Muscle layer of colon (tissue), 2 donors: ENCODE measurements around the gene EFNA2.
"Not testable (repeated sequence)": the region's sequence is repeated elsewhere in the genome, so short reads cannot be mapped to it uniquely, and the experiment has no call there.

ENCODE experiments used
- H3K27ac ChIP-seq: one replicate; pipeline ENCODE4 v1.7.0; 2013; ENCODE audit warnings: low read depth, mild to moderate bottlenecking, low read length, moderate library complexity
- H3K27me3 ChIP-seq, 2 donors: one replicate each; pipeline ENCODE4 v1.7.0; 2013; ENCODE audit warnings: low read length in 2 of 2, mild to moderate bottlenecking in 2 of 2; ENCODE audit not compliant: insufficient read depth in 2 of 2, control insufficient read depth in 1 of 2
- H3K36me3 ChIP-seq: one replicate; pipeline ENCODE4 v1.7.0; 2013; ENCODE audit warnings: mild to moderate bottlenecking, low read length; ENCODE audit not compliant: insufficient read depth
- H3K4me1 ChIP-seq: one replicate; pipeline ENCODE4 v1.7.0; 2013; ENCODE audit warnings: mild to moderate bottlenecking, low read length; ENCODE audit not compliant: insufficient read depth
- H3K4me3 ChIP-seq, 2 donors: one replicate each; pipeline ENCODE4 v1.7.0; 2013; ENCODE audit warnings: low read length in 2 of 2, low read depth in 1 of 2, mild to moderate bottlenecking in 1 of 2, moderate library complexity in 1 of 2
- H3K9ac ChIP-seq: one replicate; pipeline ENCODE4 v1.7.0; 2013; ENCODE audit warnings: low read length
- H3K9me3 ChIP-seq: one replicate; pipeline ENCODE4 v1.7.0; 2013; ENCODE audit warnings: mild to moderate bottlenecking, low read length
- donor health status: abdominal sarcoma.
- donor health status: Adenocarcinoma of cecum.

Gene EFNA2

GRCh38 chr19:1302533-1303239, 17.0 kb downstream of the EFNA2 start:
- H3K9ac ChIP-seq, result no peak overlapping the region
- H3K4me3 ChIP-seq, result no peak overlapping the region
- no peak overlapping the region for H3K27ac ChIP-seq
- no peaks in the 10 kb centered on the region for H3K36me3 ChIP-seq
- no peaks in the 10 kb centered on the region for H3K27me3 ChIP-seq
- H3K4me1 ChIP-seq, result no peaks in the 10 kb centered on the region
- H3K9me3 ChIP-seq, result no peaks in the 10 kb centered on the region

- Histone ChIP-seq H3K36me3 (no peaks in the 10 kb centered on the region), H3K4me1 (no peaks in the 10 kb centered on the region), H3K9me3 (no peaks in the 10 kb centered on the region), H3K4me3 (no peak overlapping the region), H3K27me3 (no peaks in the 10 kb centered on the region), H3K27ac (no peak overlapping the region), H3K9ac (no peak overlapping the region)
Measured at GRCh38 chr19:1304197-1304924, 18.7 kb downstream of the EFNA2 start.

GRCh38 chr19:1305354-1305753, 19.7 kb downstream of the EFNA2 start:
- not testable (repeated sequence) for H3K27ac ChIP-seq, H3K36me3 ChIP-seq, H3K9me3 ChIP-seq, H3K4me1 ChIP-seq, H3K9ac ChIP-seq, H3K27me3 ChIP-seq, H3K4me3 ChIP-seq

GRCh38 chr19:1307320-1307719, 21.6 kb downstream of the EFNA2 start:
- no peak overlapping the region for H3K4me3 ChIP-seq
- H3K9me3 ChIP-seq, result no peaks in the 10 kb centered on the region
- H3K4me1 ChIP-seq, result no peaks in the 10 kb centered on the region
- no peak overlapping the region for H3K9ac ChIP-seq
- peaks cover 5 to 19% of the 10 kb centered on the region in 2 donors for H3K27me3 ChIP-seq
- no peaks in the 10 kb centered on the region for H3K36me3 ChIP-seq
- H3K27ac ChIP-seq, result no peak overlapping the region

- Histone ChIP-seq H3K9ac (no peak overlapping the region), H3K4me1 (no peaks in the 10 kb centered on the region), H3K27ac (no peak overlapping the region), H3K27me3 (peaks cover 5 to 19% of the 10 kb centered on the region in 2 donors), H3K36me3 (no peaks in the 10 kb centered on the region), H3K9me3 (no peaks in the 10 kb centered on the region), H3K4me3 (no peak overlapping the region)
Measured at GRCh38 chr19:1307755-1308303, 22.2 kb downstream of the EFNA2 start.

- Histone ChIP-seq H3K27me3 (peaks cover 5 to 28% of the 10 kb centered on the region in 2 donors), H3K4me3 (no peak overlapping the region), H3K27ac (no peak overlapping the region), H3K9ac (no peak overlapping the region), H3K4me1 (no peaks in the 10 kb centered on the region), H3K36me3 (no peaks in the 10 kb centered on the region), H3K9me3 (no peaks in the 10 kb centered on the region)
Measured at GRCh38 chr19:1308718-1309117, 23.0 kb downstream of the EFNA2 start.

- Histone ChIP-seq H3K4me3 (no peak overlapping the region), H3K27ac (no peak overlapping the region), H3K36me3 (no peaks in the 10 kb centered on the region), H3K27me3 (peaks cover 5 to 38% of the 10 kb centered on the region in 2 donors), H3K4me1 (no peaks in the 10 kb centered on the region), H3K9ac (no peak overlapping the region), H3K9me3 (no peaks in the 10 kb centered on the region)
Measured at GRCh38 chr19:1309977-1310852, 24.5 kb downstream of the EFNA2 start.

- Histone ChIP-seq H3K9me3 (no peaks in the 10 kb centered on the region), H3K27me3 (peaks cover 5 to 44% of the 10 kb centered on the region in 2 donors), H3K27ac (no peak overlapping the region), H3K4me1 (no peaks in the 10 kb centered on the region), H3K4me3 (no peak overlapping the region), H3K36me3 (no peaks in the 10 kb centered on the region), H3K9ac (no peak overlapping the region)
Measured at GRCh38 chr19:1310853-1311180, 25.1 kb downstream of the EFNA2 start.

GRCh38 chr19:1311543-1312091, 25.9 kb downstream of the EFNA2 start:
- Histone ChIP-seq H3K4me3 (no peak overlapping the region), H3K36me3 (no peaks in the 10 kb centered on the region), H3K9me3 (no peaks in the 10 kb centered on the region), H3K9ac (no peak overlapping the region), H3K4me1 (no peaks in the 10 kb centered on the region), H3K27me3 (peaks cover 12 to 52% of the 10 kb centered on the region in 2 donors), H3K27ac (no peak overlapping the region)

- Histone ChIP-seq H3K4me3 (no peak overlapping the region), H3K9ac (no peak overlapping the region), H3K27me3 (peaks cover 14 to 61% of the 10 kb centered on the region in 2 donors), H3K27ac (no peak overlapping the region), H3K4me1 (no peaks in the 10 kb centered on the region), H3K9me3 (no peaks in the 10 kb centered on the region), H3K36me3 (no peaks in the 10 kb centered on the region)
Measured at GRCh38 chr19:1312767-1313694, 27.4 kb downstream of the EFNA2 start.
